K562 (cell line): ENCODE results near the gene LPXN. TPM values are rescaled to one million over a fixed set of nuclear protein-coding genes. Genes with fewer than 3 reads are reported as not detected.

Experiments
- ATAC-seq: fragments of 200-7000 bp; cut with Tn5 transposase; 3 replicates; pipeline ENCODE4 v1.9.1; 2020; ENCODE audit warnings: moderate library complexity
- BruUV-seq: library from RNA; stranded (reverse); fragments of 400-500 nt; replicated peaks from 2 replicates; lab custom pipeline; 2021; lab: Mats Ljungman, UMichigan
- CTCF ChIA-PET: fragments of 300-600 bp; formaldehyde crosslinking; extraction: SDS; loops from one replicate; lab custom pipeline; 2021; ENCODE audit warnings: low intra/inter-chr PET ratio; lab: Yijun Ruan, JAX
- POLR2A ChIA-PET: fragments of 300-600, 350-650 bp; sonication (Branson Sonifier 250); formaldehyde crosslinking; extraction: SDS; loops from one replicate; lab custom pipeline; 2021; ENCODE audit warnings: antibody characterized with exemption, inconsistent platforms; lab: Yijun Ruan, JAX
- DNase-seq, 4 experiments: peaks; one replicate each; pipeline versions ENCODE4 v3.0.0 to v3.0.0-alpha.2; 2011 to 2018; ENCODE audit warnings: low spot score in 3 of 4, mixed read lengths in 3 of 4; ENCODE audit errors: extremely low read depth in 1 of 4
- FAIRE-seq: peaks from 2 replicates; lab custom pipeline; 2011; peaks lifted over from hg19 to GRCh38; lab: Jason Lieb, UNC
- H2AFZ ChIP-seq: 2 replicates; pipeline ENCODE4 v1.6.0; 2011; ENCODE audit warnings: low read depth, low read length, control low read depth, inconsistent platforms
- H3K27ac ChIP-seq: fragments of 200-600 bp; 3 replicates; pipeline ENCODE4 v1.8.0; 2011; ENCODE audit warnings: low read depth, mild to moderate bottlenecking, control low read depth, inconsistent platforms, low read length, moderate library complexity, mixed read lengths; ENCODE audit errors: extremely low read depth
- H3K27me3 ChIP-seq, 2 experiments: fragments of 300-600 bp in 1 of 2; 2 replicates in 1 of 2; 3 replicates in 1 of 2; pipeline versions ENCODE4 v1.6.0 to v1.8.0; 2011; ENCODE audit warnings: inconsistent platforms in 2 of 2, low read length in 2 of 2, mild to moderate bottlenecking in 1 of 2, mixed read lengths in 1 of 2, moderate library complexity in 1 of 2; ENCODE audit not compliant: control insufficient read depth in 2 of 2, insufficient read depth in 2 of 2
- H3K36me3 ChIP-seq: fragments of 300-600 bp; 3 replicates; pipeline ENCODE4 v1.8.0; 2011; ENCODE audit warnings: mild to moderate bottlenecking, low read length, inconsistent platforms; ENCODE audit not compliant: control insufficient read depth, insufficient read depth
- H3K4me1 ChIP-seq, 2 experiments: fragments of 200-600 bp in 1 of 2; replicated peaks in 1 of 2; 2 replicates in 1 of 2; 3 replicates in 1 of 2; pipeline versions ENCODE4 v1.5.1 to v1.8.0; 2011; ENCODE audit warnings: inconsistent platforms in 2 of 2, low read length in 2 of 2, mild to moderate bottlenecking in 1 of 2, mixed read lengths in 1 of 2, moderate library complexity in 1 of 2; ENCODE audit not compliant: control insufficient read depth in 2 of 2, insufficient read depth in 2 of 2
- H3K4me2 ChIP-seq: 2 replicates; pipeline ENCODE4 v1.6.1; 2011; ENCODE audit warnings: low read length, control low read depth, inconsistent platforms, mixed read lengths; ENCODE audit not compliant: insufficient read depth
- H3K4me3 ChIP-seq: fragments of 200-600 bp; sonication (generic), shearing (Covaris generic); 2 replicates; pipeline ENCODE4 v1.5.1; 2016; ENCODE audit warnings: control low read depth, inconsistent platforms
- H3K79me2 ChIP-seq: fragments of 200-600 bp; 3 replicates; pipeline ENCODE4 v1.8.0; 2011; ENCODE audit warnings: low read length, inconsistent platforms; ENCODE audit not compliant: control insufficient read depth, insufficient read depth
- H3K9ac ChIP-seq, 2 experiments: 2 replicates each; pipeline versions ENCODE4 v1.6.0 to v1.6.1; 2011; ENCODE audit warnings: low read depth in 2 of 2, low read length in 2 of 2, control low read depth in 1 of 2, inconsistent platforms in 1 of 2, mild to moderate bottlenecking in 1 of 2, mixed read lengths in 1 of 2; ENCODE audit not compliant: insufficient read depth in 1 of 2
- H3K9me1 ChIP-seq: one replicate; pipeline ENCODE4 v1.6.0; 2011; ENCODE audit warnings: inconsistent platforms, mild to moderate bottlenecking, low read length, moderate library complexity; ENCODE audit not compliant: control insufficient read depth, insufficient read depth
- H3K9me3 ChIP-seq: replicated peaks from 2 replicates; pipeline ENCODE4 v1.5.1; 2011; ENCODE audit warnings: low read depth, low read length, inconsistent platforms; ENCODE audit not compliant: control insufficient read depth, insufficient read depth
- H4K20me1 ChIP-seq: replicated peaks from 2 replicates; pipeline ENCODE4 v1.6.1; 2011; ENCODE audit warnings: low read length, inconsistent platforms, mixed read lengths; ENCODE audit not compliant: control insufficient read depth, insufficient read depth
- AFF1 ChIP-seq, 2 experiments: fragments of 450-650 bp; IDR thresholded peaks; 2 replicates each; pipeline ENCODE4 v1.6.1; 2018; ENCODE audit warnings: mild to moderate bottlenecking in 2 of 2, low read depth in 1 of 2; ENCODE audit not compliant: partially characterized antibody in 2 of 2
- ATF3 ChIP-seq, 2 experiments: fragments of 450-650 bp in 1 of 2; sonication (generic) in 1 of 2; formaldehyde crosslinking in 1 of 2; IDR thresholded peaks in 1 of 2; conservative IDR thresholded peaks in 1 of 2; 2 replicates each; pipeline versions ENCODE4 v1.6.1 to v1.8.1; 2016 to 2023; ENCODE audit warnings: mild to moderate bottlenecking in 2 of 2, moderate library complexity in 2 of 2, inconsistent platforms in 1 of 2, missing genetic modification reagents in 1 of 2
- CBX5 ChIP-seq: IDR thresholded peaks from 2 replicates; pipeline ENCODE4 v1.6.1; 2014; ENCODE audit warnings: low read depth, borderline replicate concordance
- CREM ChIP-seq: IDR thresholded peaks from 2 replicates; pipeline ENCODE4 v1.6.1; 2014; ENCODE audit warnings: antibody characterized with exemption, low read depth
- HNRNPL ChIP-seq: fragments of 200-400 bp; formaldehyde crosslinking; IDR thresholded peaks from 2 replicates; pipeline ENCODE4 v1.6.1; 2017; ENCODE audit warnings: low read depth, mild to moderate bottlenecking, low read length
- PHF20 ChIP-seq: fragments of 450-650 bp; IDR thresholded peaks from 2 replicates; pipeline ENCODE4 v1.6.1; 2018; ENCODE audit not compliant: partially characterized antibody
- POLR2H ChIP-seq: IDR thresholded peaks from 2 replicates; pipeline ENCODE4 v1.6.1; 2016; ENCODE audit warnings: missing genetic modification characterization, low read depth, mild to moderate bottlenecking, control low read depth, missing compliant biosample characterization, moderate library complexity
- RBM25 ChIP-seq: fragments of 200-400 bp; formaldehyde crosslinking; IDR thresholded peaks from 2 replicates; pipeline ENCODE4 v1.6.1; 2018; ENCODE audit warnings: low read length, low read depth, moderate library complexity; ENCODE audit not compliant: severe bottlenecking
- SRSF9 ChIP-seq: fragments of 200-400 bp; formaldehyde crosslinking; IDR thresholded peaks from 2 replicates; pipeline ENCODE4 v1.6.1; 2017; ENCODE audit warnings: low read depth, low read length, borderline replicate concordance
- ZBTB8A ChIP-seq: fragments of 450-650 bp; IDR thresholded peaks from 2 replicates; pipeline ENCODE4 v1.6.1; 2018; ENCODE audit warnings: mild to moderate bottlenecking, moderate library complexity; ENCODE audit not compliant: partially characterized antibody
- ZNF175 ChIP-seq: fragments of 200-800 bp; sonication (Bioruptor generic); IDR thresholded peaks from 2 replicates; pipeline ENCODE4 v1.6.1; 2016; ENCODE audit warnings: low read depth, mild to moderate bottlenecking, missing genetic modification characterization, missing compliant biosample characterization
- ZNF584 ChIP-seq: fragments of 200-800 bp; sonication (Bioruptor generic); IDR thresholded peaks from 2 replicates; pipeline ENCODE4 v1.6.1; 2016; ENCODE audit warnings: low read depth, mild to moderate bottlenecking, missing genetic modification characterization, missing compliant biosample characterization
- WGBS: fragments of 100-300 bp; shearing (Covaris generic); methylation state at CpG from one replicate; pipeline ENCODE4 v1.1.6; 2016; ENCODE audit warnings: low coverage, mixed read lengths; ENCODE audit not compliant: insufficient coverage; ENCODE audit errors: missing lambda C conversion rate; 5-methylcytosine and 5-hydroxymethylcytosine counted together
- in situ Hi-C: fragments of 300-500 bp; cut with MboI; formaldehyde crosslinking; loops from 4 replicates; pipeline ENCODE4 v1.15.0; 2018; ENCODE audit warnings: inconsistent platforms, mixed read lengths
- intact Hi-C: fragments of 100-400 bp; cut with micrococcal nuclease; formaldehyde crosslinking; loops from 2 replicates; pipeline ENCODE4 v1.14.2; 2022
- polyA plus RNA-seq, 8 experiments: library from polyadenylated mRNA; depleted of rRNA in 4 of 8; stranded (reverse) in 5 of 8; unstranded in 3 of 8; fragments of >200 nt; fragmentation: Nextera tagmentation in 2 of 8; fragmentation: Illumina TruSeq in 1 of 8; extraction: Ambion mirVana in 2 of 8; extraction: Trizol in 1 of 8; gene quantifications; 2 replicates each; pipeline versions ENCODE4 v1.2.1 to v1.2.3, GENCODE V29; 2011 to 2014; ENCODE audit warnings: inconsistent platforms in 1 of 8, missing spikeins in 1 of 8
- total RNA-seq, 7 experiments: library from RNA; depleted of rRNA in 6 of 7; stranded (reverse); fragments of >200 nt in 6 of 7; fragmentation: Illumina TruSeq in 2 of 7; extraction: Trizol in 2 of 7; gene quantifications; 2 replicates each; pipeline versions ENCODE4 v1.2.1 to v1.2.3, GENCODE V29; 2011 to 2021; ENCODE audit warnings: low replicate concordance in 1 of 7
- TF ChIP-seq, protein P1 (sequence below), 2 experiments: fragments of 450-650 bp; IDR thresholded peaks; 2 replicates each; pipeline ENCODE4 v1.6.1; 2016

Gene LPXN
- total and polyA plus RNA-seq, 9 of the 15 experiments (the other 6 are each of a cell fraction or from before 2014, with no cell fraction given): 0.73 to 3.1 (median 2.0) TPM

DNA sequence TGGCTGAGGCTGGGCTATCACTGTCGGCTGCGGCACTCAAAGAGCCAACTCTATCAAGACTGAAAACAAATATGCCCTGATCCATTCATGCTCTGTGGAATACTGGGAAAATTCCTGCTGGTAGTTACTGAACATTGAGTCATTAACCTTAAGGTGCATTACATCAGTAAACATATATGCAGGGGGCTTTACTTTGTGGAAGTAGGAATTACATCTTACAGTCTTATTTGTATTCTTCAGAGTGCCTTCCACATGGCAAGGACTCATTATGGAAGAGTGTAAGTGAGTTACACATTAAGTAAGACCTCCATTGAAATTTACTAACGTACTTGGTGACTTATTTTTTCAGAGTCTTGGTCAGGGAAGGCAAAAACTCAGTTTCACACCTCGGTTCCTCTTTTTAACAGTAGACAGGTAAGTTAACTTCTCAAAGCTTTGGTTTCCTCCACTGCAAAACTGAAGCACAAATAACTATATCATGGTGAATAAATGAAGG, 72.2 kb downstream of the LPXN start:
- no peak for ATAC-seq
- Histone ChIP-seq H3K36me3 (no peaks in the 10 kb centered on the region), H3K4me3 (no peak overlapping the region)
- TF ChIP-seq CBX5 (no peak), RBM25 (no peak), CREM (no peak), PHF20 (no peak), HNRNPL (no peak), SRSF9 (no peak), POLR2H (tag) (no peak), AFF1 (IDR thresholded peaks at IDR 0.05; ENCODE audit: low read depth in 1 of 2, partially characterized antibody in 2 of 2) (no peak), ZBTB8A (no peak), ZNF584 (CRISPR knock-in tag) (no peak), ATF3 (IDR thresholded peaks at IDR 0.05) (no peak), ATF3 (CRISPR knock-in tag; conservative IDR thresholded peaks at IDR 0.05) (no peak), ZNF175 (CRISPR knock-in tag) (no peak)
- TF ChIP-seq, protein P1, sequence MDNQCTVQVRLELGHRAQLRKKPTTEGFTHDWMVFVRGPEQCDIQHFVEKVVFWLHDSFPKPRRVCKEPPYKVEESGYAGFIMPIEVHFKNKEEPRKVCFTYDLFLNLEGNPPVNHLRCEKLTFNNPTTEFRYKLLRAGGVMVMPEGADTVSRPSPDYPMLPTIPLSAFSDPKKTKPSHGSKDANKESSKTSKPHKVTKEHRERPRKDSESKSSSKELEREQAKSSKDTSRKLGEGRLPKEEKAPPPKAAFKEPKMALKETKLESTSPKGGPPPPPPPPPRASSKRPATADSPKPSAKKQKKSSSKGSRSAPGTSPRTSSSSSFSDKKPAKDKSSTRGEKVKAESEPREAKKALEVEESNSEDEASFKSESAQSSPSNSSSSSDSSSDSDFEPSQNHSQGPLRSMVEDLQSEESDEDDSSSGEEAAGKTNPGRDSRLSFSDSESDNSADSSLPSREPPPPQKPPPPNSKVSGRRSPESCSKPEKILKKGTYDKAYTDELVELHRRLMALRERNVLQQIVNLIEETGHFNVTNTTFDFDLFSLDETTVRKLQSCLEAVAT (IDR thresholded peaks at IDR 0.05): no peak
- TF ChIP-seq, all 486 proteins: peak for 0
- no peaks in the 10 kb centered on the region for H3K79me2 ChIP-seq
- H3K9me3 ChIP-seq: no peaks in the 10 kb centered on the region
- H2AFZ ChIP-seq: no peak overlapping the region
- DNase-seq (no peak), FAIRE-seq (peak; percentile 54)
- no peaks in the 10 kb centered on the region for H3K9me1 ChIP-seq
- in situ Hi-C loops (loop anchor here (25.0 kb wide), 2 partner anchors 691 to 841 kb away; partner anchors contain the start of genes CLP1 and ZDHHC5), intact Hi-C loops (no loop called here)
- no peaks in the 10 kb centered on the region for H3K27me3 ChIP-seq
- 5% methylated on average over 3 of the region's 4 CpGs for WGBS
- ChIA-PET POLR2A (no interaction called here), CTCF (no interaction called here)
- no peak overlapping the region for H3K9ac ChIP-seq
- no peaks in the 10 kb centered on the region for H3K4me1 ChIP-seq
- no peak overlapping the region for H3K4me2 ChIP-seq
- no peaks in the 10 kb centered on the region for H4K20me1 ChIP-seq
- BruUV-seq: no TSS peak
- H3K27ac ChIP-seq: no peak overlapping the region
